DOHH2 (cell line): ENCODE results near the gene RABL3.
"Not testable (repeated sequence)": the region's sequence is repeated elsewhere in the genome, so short reads cannot be mapped to it uniquely, and the experiment has no call there.

Source experiments
- H3F3A ChIP-seq: fragments of 200-600 bp; sonication (generic), shearing (Covaris generic); 2 replicates; pipeline ENCODE4 v1.6.0; 2016; ENCODE audit warnings: antibody characterized with exemption, mild to moderate bottlenecking; ENCODE audit not compliant: control insufficient read depth, insufficient read depth
- H3K27ac ChIP-seq: fragments of 200-600 bp; sonication (generic); 2 replicates; pipeline ENCODE4 v1.5.1; 2014; ENCODE audit warnings: low read depth, mild to moderate bottlenecking, low read length, moderate library complexity
- H3K27me3 ChIP-seq: fragments of 200-600 bp; sonication (generic); 2 replicates; pipeline ENCODE4 v1.6.1; 2014; ENCODE audit warnings: mild to moderate bottlenecking, low read length, mixed read lengths; ENCODE audit not compliant: control insufficient read depth
- H3K36me3 ChIP-seq: fragments of 200-600 bp; sonication (generic); 2 replicates; pipeline ENCODE4 v1.6.1; 2014; ENCODE audit warnings: mild to moderate bottlenecking, low read length, moderate library complexity, mixed read lengths; ENCODE audit not compliant: control insufficient read depth
- H3K4me1 ChIP-seq: fragments of 200-600 bp; sonication (generic); 2 replicates; pipeline ENCODE4 v1.6.1; 2014; ENCODE audit warnings: mild to moderate bottlenecking, low read length, mixed read lengths; ENCODE audit not compliant: control insufficient read depth
- H3K4me2 ChIP-seq: fragments of 200-600 bp; sonication (generic); 2 replicates; pipeline ENCODE4 v1.6.0; 2014; ENCODE audit warnings: mild to moderate bottlenecking, low read length, moderate library complexity
- H3K4me3 ChIP-seq: fragments of 200-600 bp; sonication (generic); 2 replicates; pipeline ENCODE4 v1.5.1; 2014; ENCODE audit warnings: mild to moderate bottlenecking, low read length, mixed read lengths
- H3K79me2 ChIP-seq: fragments of 200-600 bp; sonication (generic); 2 replicates; pipeline ENCODE4 v1.6.1; 2014; ENCODE audit warnings: mild to moderate bottlenecking, low read length, mixed read lengths; ENCODE audit not compliant: control insufficient read depth
- H3K9me2 ChIP-seq: fragments of 200-600 bp; sonication (generic); replicated peaks from 2 replicates; pipeline ENCODE4 v1.6.1; 2014; ENCODE audit warnings: mild to moderate bottlenecking, low read length, mixed read lengths; ENCODE audit not compliant: control insufficient read depth
- H3K9me3 ChIP-seq: fragments of 200-600 bp; sonication (generic); 2 replicates; pipeline ENCODE4 v1.6.1; 2014; ENCODE audit warnings: antibody characterized with exemption, low read length, mixed read lengths; ENCODE audit not compliant: control insufficient read depth, insufficient read depth
- H4K20me1 ChIP-seq: fragments of 200-600 bp; sonication (generic); 2 replicates; pipeline ENCODE4 v1.6.0; 2014; ENCODE audit warnings: low read depth, mild to moderate bottlenecking, antibody characterized with exemption, low read length, moderate library complexity; ENCODE audit not compliant: control insufficient read depth, insufficient read depth
- EZH2phosphoT487 ChIP-seq: fragments of 200-600 bp; sonication (generic); IDR thresholded peaks from 2 replicates; pipeline ENCODE4 v1.6.1; 2017; ENCODE audit warnings: borderline replicate concordance, mild to moderate bottlenecking, antibody characterized with exemption, low read length, moderate library complexity, mixed read lengths
- TF ChIP-seq, protein P1 (sequence below): fragments of 200-600 bp; sonication (generic); IDR thresholded peaks from one replicate; pipeline ENCODE4 v1.5.1; 2014; ENCODE audit warnings: antibody characterized with exemption, mild to moderate bottlenecking, low read depth, low read length; ENCODE audit not compliant: poor library complexity, severe bottlenecking

Gene RABL3

DNA sequence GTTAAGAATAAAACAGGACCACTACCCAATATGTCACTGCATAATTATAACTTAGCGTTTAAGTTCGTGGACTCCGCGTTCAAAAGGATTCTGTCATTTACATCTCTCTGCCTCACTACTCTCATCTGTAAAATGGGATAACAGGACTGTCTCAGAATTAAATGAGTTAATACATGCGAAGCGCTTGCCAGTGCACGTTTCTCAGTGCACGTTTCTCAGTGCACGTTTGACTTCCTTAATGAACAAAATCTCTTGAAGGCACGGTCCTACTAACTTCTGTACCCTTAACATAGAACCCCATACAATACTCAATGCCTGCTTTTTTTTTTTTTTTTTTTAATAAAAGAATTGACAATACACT lies 499 bp downstream of the RABL3 start:
- Histone ChIP-seq H3K27me3 (no peaks in the 10 kb centered on the region), H3K4me3 (peak overlapping the region; percentile 98), H3K4me1 (peaks cover 26% of the 10 kb centered on the region), H3K79me2 (peaks cover 66% of the 10 kb centered on the region), H3K9me2 (no peaks in the 10 kb centered on the region), H3K36me3 (peaks cover 27% of the 10 kb centered on the region), H3F3A (peaks cover 5% of the 10 kb centered on the region; the same call in 1 of the 2 replicates), H3K9me3 (no peaks in the 10 kb centered on the region), H4K20me1 (no peaks in the 10 kb centered on the region), H3K27ac (peak overlapping the region; percentile 85), H3K4me2 (peak overlapping the region; percentile 97)
- TF ChIP-seq, protein P1, sequence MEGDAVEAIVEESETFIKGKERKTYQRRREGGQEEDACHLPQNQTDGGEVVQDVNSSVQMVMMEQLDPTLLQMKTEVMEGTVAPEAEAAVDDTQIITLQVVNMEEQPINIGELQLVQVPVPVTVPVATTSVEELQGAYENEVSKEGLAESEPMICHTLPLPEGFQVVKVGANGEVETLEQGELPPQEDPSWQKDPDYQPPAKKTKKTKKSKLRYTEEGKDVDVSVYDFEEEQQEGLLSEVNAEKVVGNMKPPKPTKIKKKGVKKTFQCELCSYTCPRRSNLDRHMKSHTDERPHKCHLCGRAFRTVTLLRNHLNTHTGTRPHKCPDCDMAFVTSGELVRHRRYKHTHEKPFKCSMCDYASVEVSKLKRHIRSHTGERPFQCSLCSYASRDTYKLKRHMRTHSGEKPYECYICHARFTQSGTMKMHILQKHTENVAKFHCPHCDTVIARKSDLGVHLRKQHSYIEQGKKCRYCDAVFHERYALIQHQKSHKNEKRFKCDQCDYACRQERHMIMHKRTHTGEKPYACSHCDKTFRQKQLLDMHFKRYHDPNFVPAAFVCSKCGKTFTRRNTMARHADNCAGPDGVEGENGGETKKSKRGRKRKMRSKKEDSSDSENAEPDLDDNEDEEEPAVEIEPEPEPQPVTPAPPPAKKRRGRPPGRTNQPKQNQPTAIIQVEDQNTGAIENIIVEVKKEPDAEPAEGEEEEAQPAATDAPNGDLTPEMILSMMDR, result no peak
- TF ChIP-seq EZH2phosphoT487, result no peak

DNA sequence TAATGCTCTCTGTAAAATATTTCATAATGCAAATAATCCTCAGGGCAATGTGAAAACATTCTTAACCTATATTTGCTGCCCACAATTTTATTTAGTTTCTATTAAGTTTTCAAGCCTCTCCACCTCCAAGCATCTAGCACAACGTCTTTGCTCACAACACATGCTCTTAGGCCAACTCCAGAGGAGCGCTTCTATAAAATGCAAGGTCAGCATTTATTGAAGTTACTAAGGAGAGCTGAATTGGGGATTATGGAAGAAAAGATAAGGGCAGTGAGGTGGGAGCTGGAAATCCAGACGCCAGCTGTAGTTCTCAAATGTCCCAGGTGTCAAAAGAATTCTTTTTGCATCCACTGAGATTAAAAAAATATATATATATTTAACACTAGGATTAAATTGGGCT lies 996 bp downstream of the RABL3 start:
- Histone ChIP-seq H3K4me1 (peaks cover 26% of the 10 kb centered on the region), H3K4me3 (peak overlapping the region; percentile 98), H3K27ac (no peak overlapping the region), H3K27me3 (no peaks in the 10 kb centered on the region), H3F3A (peaks cover 5% of the 10 kb centered on the region; the same call in 1 of the 2 replicates), H3K9me3 (no peaks in the 10 kb centered on the region), H3K9me2 (no peaks in the 10 kb centered on the region), H4K20me1 (no peaks in the 10 kb centered on the region), H3K4me2 (peak overlapping the region; percentile 97), H3K79me2 (peaks cover 61% of the 10 kb centered on the region), H3K36me3 (peaks cover 24% of the 10 kb centered on the region)
- no peak for TF ChIP-seq EZH2phosphoT487
- TF ChIP-seq, protein P1, result no peak

DNA sequence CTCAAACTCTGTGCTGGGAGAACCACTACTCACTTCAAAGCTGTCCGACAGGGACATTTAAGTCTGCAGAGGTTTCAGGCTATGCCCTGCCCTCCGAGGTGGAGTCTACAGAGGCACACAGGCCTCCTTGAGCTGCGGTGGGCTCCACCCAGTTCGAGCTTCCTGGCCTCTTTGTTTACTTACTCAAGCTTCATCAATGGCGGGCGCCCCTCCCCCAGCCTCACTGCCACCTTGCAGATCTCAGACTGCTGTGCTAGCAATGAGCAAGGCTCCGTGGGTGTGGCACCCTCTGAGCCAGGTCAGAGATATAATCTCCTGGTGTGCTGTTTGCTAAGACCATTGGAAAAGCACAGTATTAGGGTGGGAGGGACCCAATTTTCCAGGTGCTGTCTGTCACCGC lies 4.3 kb downstream of the RABL3 start:
- peaks cover 14% of the 10 kb centered on the region for H3K4me1 ChIP-seq
- not testable (repeated sequence) for H4K20me1 ChIP-seq, H3F3A ChIP-seq, H3K9me3 ChIP-seq, H3K27ac ChIP-seq, H3K4me2 ChIP-seq, H3K27me3 ChIP-seq, H3K9me2 ChIP-seq, H3K4me3 ChIP-seq
- peaks cover 28% of the 10 kb centered on the region for H3K79me2 ChIP-seq
- peaks cover 18% of the 10 kb centered on the region for H3K36me3 ChIP-seq

DNA sequence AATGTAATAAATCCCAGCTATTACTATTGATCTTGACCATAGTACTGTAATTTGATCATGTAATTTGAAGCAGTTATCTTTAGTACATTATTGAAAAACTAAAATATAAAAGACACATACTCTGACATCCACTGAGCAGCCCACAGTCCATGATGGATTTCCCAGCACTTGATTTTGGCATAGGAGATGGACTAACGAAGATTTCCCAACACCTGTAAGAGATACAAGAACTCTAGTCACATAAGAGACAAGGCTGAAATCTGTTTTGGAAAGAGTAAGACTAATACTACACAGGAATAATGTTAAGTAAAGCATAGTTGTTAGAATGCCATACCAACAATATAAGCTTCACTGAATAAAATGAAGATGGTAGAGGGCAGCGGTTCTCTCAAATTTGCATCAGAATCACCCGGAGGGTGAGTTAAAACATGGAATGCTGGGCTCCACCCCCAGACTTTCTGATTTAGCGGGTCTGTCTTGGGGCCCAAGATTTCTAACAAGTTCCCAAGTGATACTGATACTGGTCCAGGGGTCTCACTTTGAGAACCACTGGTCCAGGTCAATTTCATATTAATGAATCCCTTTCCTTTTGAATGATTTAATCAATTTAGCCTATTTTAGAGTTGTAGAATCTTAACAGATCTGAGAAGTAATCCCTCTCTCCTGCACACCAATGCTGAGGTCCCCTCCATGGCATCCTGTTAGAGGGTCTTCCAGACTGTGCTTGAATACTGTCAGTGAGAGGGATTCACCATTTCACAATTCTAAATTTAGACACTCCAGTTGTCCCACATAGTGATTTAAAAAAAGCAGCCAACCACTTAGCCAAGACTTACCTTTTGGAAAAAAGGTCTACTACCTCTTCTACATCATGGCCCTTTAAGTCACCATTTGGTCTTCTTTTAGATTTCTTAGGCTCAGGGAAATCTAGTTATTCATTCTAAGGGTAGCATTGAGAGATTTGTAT lies 11.5 kb downstream of the RABL3 start:
- Histone ChIP-seq H3K9me2 (no peaks in the 10 kb centered on the region), H3K9me3 (no peaks in the 10 kb centered on the region), H3K4me1 (no peaks in the 10 kb centered on the region), H3K4me3 (no peak overlapping the region), H3K27ac (no peak overlapping the region), H3K36me3 (peaks cover 12% of the 10 kb centered on the region), H3F3A (0 out of 2 replicates have a peak, but pooled peaks cover 2% of the 10 kb centered on the region), H3K4me2 (no peak overlapping the region), H3K27me3 (no peaks in the 10 kb centered on the region), H4K20me1 (no peaks in the 10 kb centered on the region), H3K79me2 (no peaks in the 10 kb centered on the region)
- TF ChIP-seq, protein P1, result no peak
- TF ChIP-seq EZH2phosphoT487, result no peak
